ENCODE data around the gene LYSMD2. TPM values are rescaled to one million over a fixed set of nuclear protein-coding genes. Genes with fewer than 3 reads are reported as not detected.

LYSMD2 gene
- total RNA-seq, 1 experiment from 2014 or later = 5.4 TPM

DNA sequence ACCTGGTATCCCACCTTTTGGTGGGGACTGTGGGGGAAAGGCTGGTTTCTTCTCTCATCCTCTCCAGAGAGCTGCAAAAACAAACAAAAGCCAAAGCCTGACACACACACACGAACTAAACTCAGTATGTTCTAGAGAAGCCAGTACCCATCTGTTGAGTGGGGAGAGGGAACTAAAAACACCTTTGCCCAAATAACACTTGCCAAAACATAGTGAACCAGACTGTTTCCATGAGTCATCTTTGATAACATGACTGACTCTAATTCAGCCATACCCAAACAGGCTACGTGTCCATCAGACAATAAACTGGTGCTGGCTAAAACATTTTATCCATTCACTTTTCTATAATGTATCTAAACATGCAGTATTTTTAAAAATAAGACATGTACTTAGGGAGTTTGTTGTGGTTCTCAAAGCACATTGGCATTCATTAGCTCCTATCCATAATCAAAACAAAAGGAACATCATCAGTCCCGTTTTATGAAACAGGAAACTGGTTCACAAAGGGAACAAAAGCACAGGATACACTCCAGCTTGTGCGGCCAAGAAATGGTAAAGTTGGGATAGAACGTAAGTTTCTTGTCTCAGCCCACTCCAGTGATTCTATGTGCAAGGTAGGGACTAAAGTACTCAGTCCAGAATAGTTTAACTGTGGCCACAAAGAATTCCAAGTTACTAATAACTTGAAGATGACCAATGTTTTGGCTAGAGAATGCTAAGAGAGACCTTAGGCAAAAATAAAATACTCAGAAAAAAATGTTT is 16.1 kb downstream of the LYSMD2 start:
- H3K79me2 ChIP-seq (ENCODE audit: low read length) = no peaks in the 10 kb centered on the region
- H3K27me3 ChIP-seq (ENCODE audit: low read length) = no peaks in the 10 kb centered on the region
- H3K4me3 ChIP-seq (ENCODE audit: low read length) = no peak overlapping the region
- H3K9me3 ChIP-seq (ENCODE audit: low read length) = no peaks in the 10 kb centered on the region
- H3K36me3 ChIP-seq (ENCODE audit: insufficient read depth, low read length) = no peaks in the 10 kb centered on the region
- no peak for DNase-seq
- peaks cover 7% of the 10 kb centered on the region for H3K4me1 ChIP-seq (ENCODE audit: low read length)
- H3K9me2 ChIP-seq (replicated peaks; ENCODE audit: insufficient read depth, low read length) = no peaks in the 10 kb centered on the region
- 0 out of 2 replicates have a peak, but pooled peaks cover under 1% of the 10 kb centered on the region for H4K20me1 ChIP-seq (ENCODE audit: insufficient read depth, low read depth, low read length)
- no peak overlapping the region for H2AFZ ChIP-seq (ENCODE audit: low read length)
- no peak overlapping the region for H3K27ac ChIP-seq (ENCODE audit: low read length)
- no peak overlapping the region for H3K4me2 ChIP-seq (ENCODE audit: low read depth, low read length, poor library complexity, severe bottlenecking)
- H3K9ac ChIP-seq (ENCODE audit: low read length) = no peak overlapping the region

DNA sequence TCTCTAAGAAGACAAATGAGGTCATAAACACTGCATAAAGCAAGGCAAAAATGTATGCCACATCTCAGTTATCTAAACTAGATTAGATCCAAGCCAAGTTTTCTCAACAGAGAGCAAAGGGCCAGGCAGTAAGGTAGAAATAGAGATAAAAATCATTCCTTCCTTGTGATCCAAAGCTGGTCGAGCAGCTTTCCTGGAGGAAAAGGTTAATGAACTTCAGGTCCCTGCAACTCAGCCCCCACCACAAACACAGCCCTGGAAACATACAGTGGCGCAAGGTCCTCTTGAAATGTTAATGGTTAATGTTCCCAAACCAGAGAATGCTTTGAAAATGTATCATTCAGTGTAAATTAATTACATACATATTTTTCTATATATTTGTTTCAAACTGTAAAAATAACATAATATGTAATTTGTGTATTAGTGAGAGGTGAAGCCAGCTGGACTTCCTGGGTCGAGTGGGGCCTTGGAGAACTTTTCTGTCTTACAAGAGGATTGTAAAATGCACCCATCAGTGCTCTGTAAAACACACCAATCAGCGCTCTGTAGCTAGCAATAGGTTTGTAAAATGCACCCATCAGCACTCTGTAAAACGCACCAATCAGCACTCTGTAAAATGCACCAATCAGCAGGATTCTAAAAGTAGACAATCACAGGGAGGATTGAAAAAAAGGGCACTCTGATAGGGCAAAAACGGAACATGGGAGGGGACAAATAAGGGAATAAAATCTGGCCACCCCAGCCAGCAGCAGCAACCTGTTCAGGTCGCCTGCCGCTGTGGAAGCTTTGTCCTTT is 17.1 kb downstream of the LYSMD2 start:
- Histone ChIP-seq H3K4me2 (ENCODE audit: low read depth, low read length, poor library complexity, severe bottlenecking) (no peak overlapping the region), H3K27ac (ENCODE audit: low read length) (no peak overlapping the region), H4K20me1 (ENCODE audit: insufficient read depth, low read depth, low read length) (no peaks in the 10 kb centered on the region), H2AFZ (ENCODE audit: low read length) (no peak overlapping the region), H3K4me3 (ENCODE audit: low read length) (no peak overlapping the region), H3K9me2 (replicated peaks; ENCODE audit: insufficient read depth, low read length) (no peaks in the 10 kb centered on the region), H3K9ac (ENCODE audit: low read length) (no peak overlapping the region), H3K36me3 (ENCODE audit: insufficient read depth, low read length) (no peaks in the 10 kb centered on the region), H3K79me2 (ENCODE audit: low read length) (no peaks in the 10 kb centered on the region), H3K9me3 (ENCODE audit: low read length) (no peaks in the 10 kb centered on the region), H3K27me3 (ENCODE audit: low read length) (no peaks in the 10 kb centered on the region), H3K4me1 (ENCODE audit: low read length) (no peaks in the 10 kb centered on the region)
- peak; percentile 27 for DNase-seq

GRCh38 chr15:51718746-51719145 is 18.7 kb downstream of the LYSMD2 start:
- no peak for DNase-seq
- H3K27ac ChIP-seq (ENCODE audit: low read length) = no peak overlapping the region
- no peaks in the 10 kb centered on the region for H4K20me1 ChIP-seq (ENCODE audit: insufficient read depth, low read depth, low read length)

DNA sequence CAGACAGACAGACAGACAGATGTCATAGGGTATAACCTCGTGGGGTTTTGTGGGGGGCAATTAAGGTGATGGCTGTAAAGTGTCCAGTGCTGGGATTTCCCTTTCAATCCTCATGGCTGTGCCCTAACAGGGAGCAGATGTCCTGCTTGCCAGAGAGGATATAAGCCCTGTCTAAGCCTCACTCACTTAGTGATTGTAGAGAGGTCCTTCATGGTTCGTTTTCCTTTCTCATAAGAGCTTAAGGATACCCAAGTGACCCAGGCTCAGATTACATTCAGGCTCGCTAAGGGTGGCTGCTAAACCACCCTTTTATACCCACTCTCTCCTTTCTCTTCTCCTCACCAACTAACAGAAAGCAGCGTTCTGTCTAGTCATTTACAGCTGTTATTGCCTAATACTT is 19.2 kb downstream of the LYSMD2 start:
- H3K36me3 ChIP-seq (ENCODE audit: insufficient read depth, low read length) = no peaks in the 10 kb centered on the region
- H3K9me3 ChIP-seq (ENCODE audit: low read length) = no peaks in the 10 kb centered on the region
- H3K4me2 ChIP-seq (ENCODE audit: low read depth, low read length, poor library complexity, severe bottlenecking) = no peak overlapping the region
- H3K4me3 ChIP-seq (ENCODE audit: low read length) = no peak overlapping the region
- H3K27ac ChIP-seq (ENCODE audit: low read length) = no peak overlapping the region
- no peaks in the 10 kb centered on the region for H3K4me1 ChIP-seq (ENCODE audit: low read length)
- no peak for DNase-seq
- no peak overlapping the region for H2AFZ ChIP-seq (ENCODE audit: low read length)
- H3K9me2 ChIP-seq (replicated peaks; ENCODE audit: insufficient read depth, low read length) = no peaks in the 10 kb centered on the region
- H4K20me1 ChIP-seq (ENCODE audit: insufficient read depth, low read depth, low read length) = no peaks in the 10 kb centered on the region
- H3K27me3 ChIP-seq (ENCODE audit: low read length) = no peaks in the 10 kb centered on the region
- no peak overlapping the region for H3K9ac ChIP-seq (ENCODE audit: low read length)
- no peaks in the 10 kb centered on the region for H3K79me2 ChIP-seq (ENCODE audit: low read length)

More at GRCh38 chr15:51718746-51719145, 18.7 kb downstream of the LYSMD2 start:
- Histone ChIP-seq H3K4me1 (ENCODE audit: low read length) (no peaks in the 10 kb centered on the region), H3K4me3 (ENCODE audit: low read length) (no peak overlapping the region), H3K9me3 (ENCODE audit: low read length) (no peaks in the 10 kb centered on the region), H3K27me3 (ENCODE audit: low read length) (no peaks in the 10 kb centered on the region), H3K36me3 (ENCODE audit: insufficient read depth, low read length) (no peaks in the 10 kb centered on the region), H3K9ac (ENCODE audit: low read length) (no peak overlapping the region), H2AFZ (ENCODE audit: low read length) (no peak overlapping the region), H3K9me2 (replicated peaks; ENCODE audit: insufficient read depth, low read length) (no peaks in the 10 kb centered on the region), H3K4me2 (ENCODE audit: low read depth, low read length, poor library complexity, severe bottlenecking) (no peak overlapping the region), H3K79me2 (ENCODE audit: low read length) (no peaks in the 10 kb centered on the region)

DNA sequence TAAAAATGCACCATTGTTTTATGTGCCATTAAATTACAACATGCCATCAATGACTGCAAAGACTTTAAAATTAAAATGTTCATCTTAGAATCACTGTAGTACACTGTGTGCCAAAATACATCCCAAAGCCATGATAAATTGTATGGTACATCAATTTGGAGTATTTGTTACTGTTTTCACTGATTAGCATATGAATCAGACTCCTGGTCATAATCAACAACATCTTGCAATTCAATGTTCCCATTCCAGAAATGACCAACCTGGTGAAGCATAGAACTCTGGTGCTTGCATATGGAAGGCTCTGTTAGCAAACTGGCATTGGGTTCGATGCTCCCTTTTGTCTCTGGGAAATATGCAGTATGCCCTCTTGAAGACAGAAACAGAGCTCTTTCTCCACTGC is 22.5 kb downstream of the LYSMD2 start:
- Histone ChIP-seq H3K79me2 (ENCODE audit: low read length) (no peaks in the 10 kb centered on the region), H2AFZ (ENCODE audit: low read length) (no peak overlapping the region), H4K20me1 (ENCODE audit: insufficient read depth, low read depth, low read length) (no peaks in the 10 kb centered on the region), H3K4me2 (ENCODE audit: low read depth, low read length, poor library complexity, severe bottlenecking) (no peak overlapping the region), H3K9me2 (replicated peaks; ENCODE audit: insufficient read depth, low read length) (no peaks in the 10 kb centered on the region), H3K36me3 (ENCODE audit: insufficient read depth, low read length) (no peaks in the 10 kb centered on the region), H3K4me1 (ENCODE audit: low read length) (no peaks in the 10 kb centered on the region), H3K9ac (ENCODE audit: low read length) (no peak overlapping the region), H3K27ac (ENCODE audit: low read length) (no peak overlapping the region), H3K27me3 (ENCODE audit: low read length) (no peaks in the 10 kb centered on the region), H3K9me3 (ENCODE audit: low read length) (no peaks in the 10 kb centered on the region), H3K4me3 (ENCODE audit: low read length) (no peak overlapping the region)
- DNase-seq = no peak

DNA sequence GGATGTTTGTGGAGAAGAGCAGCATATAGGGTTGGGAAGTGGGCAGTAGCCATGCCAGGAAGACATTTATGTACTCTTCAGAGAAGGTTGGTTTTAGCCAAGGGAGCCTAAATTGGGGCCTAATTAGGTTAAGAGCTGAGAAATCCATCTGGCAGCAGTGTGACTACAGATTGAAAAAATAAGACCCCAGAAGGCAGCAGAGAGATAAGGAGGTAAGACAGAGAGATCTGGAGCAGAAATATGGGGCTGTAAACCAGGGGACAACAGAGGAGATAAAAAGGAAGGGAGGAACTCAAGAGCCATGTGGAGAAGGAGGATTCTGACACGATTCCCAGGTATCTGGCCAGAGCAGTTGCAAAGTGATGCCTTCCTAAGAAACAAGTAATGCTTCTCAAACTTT is 23.3 kb downstream of the LYSMD2 start:
- Histone ChIP-seq H3K9me3 (ENCODE audit: low read length) (no peaks in the 10 kb centered on the region), H3K36me3 (ENCODE audit: insufficient read depth, low read length) (no peaks in the 10 kb centered on the region), H3K27me3 (ENCODE audit: low read length) (no peaks in the 10 kb centered on the region), H3K27ac (ENCODE audit: low read length) (no peak overlapping the region), H3K9ac (ENCODE audit: low read length) (no peak overlapping the region), H4K20me1 (ENCODE audit: insufficient read depth, low read depth, low read length) (no peaks in the 10 kb centered on the region), H3K4me2 (ENCODE audit: low read depth, low read length, poor library complexity, severe bottlenecking) (no peak overlapping the region), H2AFZ (ENCODE audit: low read length) (no peak overlapping the region), H3K4me3 (ENCODE audit: low read length) (no peak overlapping the region), H3K4me1 (ENCODE audit: low read length) (no peaks in the 10 kb centered on the region), H3K9me2 (replicated peaks; ENCODE audit: insufficient read depth, low read length) (no peaks in the 10 kb centered on the region), H3K79me2 (ENCODE audit: low read length) (no peaks in the 10 kb centered on the region)
- no peak for DNase-seq

GRCh38 chr15:51709031-51709430 is 28.4 kb downstream of the LYSMD2 start:
- no peak overlapping the region for H3K4me2 ChIP-seq (ENCODE audit: low read depth, low read length, poor library complexity, severe bottlenecking)
- no peaks in the 10 kb centered on the region for H3K9me2 ChIP-seq (replicated peaks; ENCODE audit: insufficient read depth, low read length)

DNA sequence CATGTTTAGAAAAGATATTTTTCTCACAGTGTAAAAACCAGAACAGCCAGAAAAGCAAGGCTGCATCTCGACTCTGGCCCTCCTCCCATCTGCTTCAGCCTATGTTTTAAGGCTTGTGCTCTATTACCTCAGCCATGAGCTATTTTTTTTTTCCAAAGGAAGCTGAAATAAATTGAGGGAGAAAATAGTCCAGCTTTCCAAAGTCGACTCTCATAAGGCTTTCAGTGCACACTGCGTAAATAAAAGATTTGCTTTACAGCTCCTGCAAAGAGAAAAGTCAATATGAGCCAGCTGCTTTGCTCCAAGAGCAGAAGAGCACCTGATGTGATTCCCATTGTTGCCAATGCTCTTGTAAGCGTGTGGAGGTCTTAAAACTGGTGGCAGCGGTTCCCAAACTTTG is 29.4 kb downstream of the LYSMD2 start:
- H3K79me2 ChIP-seq (ENCODE audit: low read length) = no peaks in the 10 kb centered on the region
- no peak overlapping the region for H2AFZ ChIP-seq (ENCODE audit: low read length)
- no peak overlapping the region for H3K4me3 ChIP-seq (ENCODE audit: low read length)
- no peaks in the 10 kb centered on the region for H3K27me3 ChIP-seq (ENCODE audit: low read length)
- no peak overlapping the region for H3K27ac ChIP-seq (ENCODE audit: low read length)
- no peak for DNase-seq
- H3K9me3 ChIP-seq (ENCODE audit: low read length) = no peaks in the 10 kb centered on the region
- H4K20me1 ChIP-seq (ENCODE audit: insufficient read depth, low read depth, low read length) = no peaks in the 10 kb centered on the region
- no peak overlapping the region for H3K9ac ChIP-seq (ENCODE audit: low read length)
- no peak overlapping the region for H3K4me2 ChIP-seq (ENCODE audit: low read depth, low read length, poor library complexity, severe bottlenecking)
- no peaks in the 10 kb centered on the region for H3K9me2 ChIP-seq (replicated peaks; ENCODE audit: insufficient read depth, low read length)
- no peaks in the 10 kb centered on the region for H3K4me1 ChIP-seq (ENCODE audit: low read length)
- no peaks in the 10 kb centered on the region for H3K36me3 ChIP-seq (ENCODE audit: insufficient read depth, low read length)

More at GRCh38 chr15:51709031-51709430, 28.4 kb downstream of the LYSMD2 start:
- Histone ChIP-seq H3K27me3 (ENCODE audit: low read length) (no peaks in the 10 kb centered on the region), H2AFZ (ENCODE audit: low read length) (no peak overlapping the region), H3K79me2 (ENCODE audit: low read length) (no peaks in the 10 kb centered on the region), H3K9ac (ENCODE audit: low read length) (no peak overlapping the region), H3K27ac (ENCODE audit: low read length) (no peak overlapping the region), H3K4me3 (ENCODE audit: low read length) (no peak overlapping the region), H4K20me1 (ENCODE audit: insufficient read depth, low read depth, low read length) (no peaks in the 10 kb centered on the region), H3K4me1 (ENCODE audit: low read length) (no peaks in the 10 kb centered on the region), H3K9me3 (ENCODE audit: low read length) (no peaks in the 10 kb centered on the region), H3K36me3 (ENCODE audit: insufficient read depth, low read length) (no peaks in the 10 kb centered on the region)
- DNase-seq = no peak

Data from Karpas-422 (cell line).